Stomach (tissue), 4 donors: ENCODE measurements around the gene MAPK14.

Source experiments
- CTCF ChIP-seq, 7 experiments: fragments of 450-650 bp in 4 of 7; fragments of 200-600 bp in 3 of 7; sonication (generic) in 3 of 7; IDR thresholded peaks; one replicate each; pipeline ENCODE4 v1.5.1; 2016 to 2019; ENCODE audit warnings: antibody characterized with exemption in 7 of 7, control low read depth in 2 of 7, mild to moderate bottlenecking in 1 of 7
- EP300 ChIP-seq: sonication (generic); formaldehyde crosslinking; IDR thresholded peaks from one replicate; pipeline ENCODE4 v1.6.1; 2017; ENCODE audit warnings: antibody characterized with exemption
- POLR2A ChIP-seq, 4 donors: fragments of 450-650 bp; IDR thresholded peaks; one replicate each; pipeline ENCODE4 v1.6.1; 2016; ENCODE audit warnings: antibody characterized with exemption in 4 of 4, control low read depth in 2 of 4, mild to moderate bottlenecking in 1 of 4, moderate library complexity in 1 of 4
- POLR2AphosphoS5 ChIP-seq, 3 donors: sonication (generic); formaldehyde crosslinking; IDR thresholded peaks; one replicate each; pipeline ENCODE4 v1.6.1; 2016; ENCODE audit warnings: antibody characterized with exemption in 3 of 3

GRCh38 chr6:36039112-36039511, 11.5 kb downstream of the MAPK14 start:
- no peak for TF ChIP-seq POLR2AphosphoS5 (IDR thresholded peaks at IDR 0.05)
- no peak for TF ChIP-seq CTCF (IDR thresholded peaks at IDR 0.05)
- no peak for TF ChIP-seq EP300
- TF ChIP-seq POLR2A (IDR thresholded peaks at IDR 0.05) = no peak
